ENCODE data around the gene SERPINA4.

SERPINA4 gene

DNA sequence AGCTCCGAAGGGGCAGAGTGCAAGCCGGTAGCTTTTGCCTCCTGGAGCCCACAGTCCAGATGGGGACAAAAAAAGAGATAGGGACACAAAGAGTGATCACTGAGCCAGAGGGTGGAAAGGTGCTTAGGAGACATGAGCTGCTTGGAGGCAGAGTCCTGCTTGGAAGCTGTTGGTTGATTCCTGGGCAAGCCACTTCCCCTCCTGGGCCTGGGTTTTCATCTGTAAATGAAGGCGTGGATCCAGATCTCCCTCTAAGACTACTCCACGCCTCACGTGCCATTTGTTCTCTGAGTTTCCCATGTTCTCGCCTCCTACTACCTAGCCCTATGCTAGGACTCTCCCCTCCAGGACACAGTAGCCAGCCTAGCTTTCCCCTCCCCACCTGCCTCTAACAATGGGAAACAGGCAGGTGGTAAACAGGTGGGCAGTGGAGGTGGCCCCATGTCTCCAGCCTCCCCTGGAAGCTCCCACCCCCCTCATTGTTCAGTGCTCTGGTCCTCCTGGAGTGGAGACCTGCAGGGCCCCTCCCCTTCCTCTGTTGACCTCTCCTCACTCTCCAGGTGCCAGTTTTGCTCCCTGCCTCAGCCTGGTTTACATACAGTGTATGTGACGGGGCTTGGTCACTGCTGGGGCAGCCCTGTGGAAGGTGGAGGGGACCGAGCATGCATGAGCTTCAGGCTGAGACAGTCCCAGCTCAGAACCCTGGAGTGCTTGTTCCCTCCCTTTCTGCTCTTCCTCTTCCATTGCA is 54.8 kb downstream of the SERPINA4 start:
- no peak for DNase-seq (ENCODE audit: low spot score)

DNA sequence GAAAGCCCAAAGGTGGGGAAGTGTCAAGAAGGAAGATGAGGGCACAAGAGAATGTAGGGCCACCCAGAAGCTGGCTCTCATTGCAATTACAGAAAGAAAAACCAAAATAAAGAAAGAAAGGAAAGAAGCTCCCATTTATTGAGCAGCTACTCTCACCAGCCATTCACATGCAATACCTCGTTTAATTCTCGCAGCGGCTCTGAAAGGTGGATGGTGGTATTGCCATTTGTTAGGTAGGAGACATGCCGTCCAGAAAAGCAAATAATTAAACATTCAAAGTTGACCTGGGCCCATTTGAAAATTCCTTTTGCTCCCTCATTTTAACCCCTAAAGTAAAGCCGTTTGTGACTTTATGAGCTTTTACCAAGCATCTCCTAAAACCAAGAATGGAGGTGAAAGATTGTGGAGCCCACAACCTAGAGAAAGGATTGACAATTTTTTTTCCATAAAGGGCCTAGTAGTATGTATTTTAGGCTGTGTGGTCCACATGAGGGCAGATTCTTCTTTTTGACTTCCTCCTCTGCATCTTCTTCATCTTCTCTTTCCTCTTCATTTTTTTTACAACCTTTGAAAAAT is 56.2 kb downstream of the SERPINA4 start:
- no peak for DNase-seq (ENCODE audit: low spot score)

DNA sequence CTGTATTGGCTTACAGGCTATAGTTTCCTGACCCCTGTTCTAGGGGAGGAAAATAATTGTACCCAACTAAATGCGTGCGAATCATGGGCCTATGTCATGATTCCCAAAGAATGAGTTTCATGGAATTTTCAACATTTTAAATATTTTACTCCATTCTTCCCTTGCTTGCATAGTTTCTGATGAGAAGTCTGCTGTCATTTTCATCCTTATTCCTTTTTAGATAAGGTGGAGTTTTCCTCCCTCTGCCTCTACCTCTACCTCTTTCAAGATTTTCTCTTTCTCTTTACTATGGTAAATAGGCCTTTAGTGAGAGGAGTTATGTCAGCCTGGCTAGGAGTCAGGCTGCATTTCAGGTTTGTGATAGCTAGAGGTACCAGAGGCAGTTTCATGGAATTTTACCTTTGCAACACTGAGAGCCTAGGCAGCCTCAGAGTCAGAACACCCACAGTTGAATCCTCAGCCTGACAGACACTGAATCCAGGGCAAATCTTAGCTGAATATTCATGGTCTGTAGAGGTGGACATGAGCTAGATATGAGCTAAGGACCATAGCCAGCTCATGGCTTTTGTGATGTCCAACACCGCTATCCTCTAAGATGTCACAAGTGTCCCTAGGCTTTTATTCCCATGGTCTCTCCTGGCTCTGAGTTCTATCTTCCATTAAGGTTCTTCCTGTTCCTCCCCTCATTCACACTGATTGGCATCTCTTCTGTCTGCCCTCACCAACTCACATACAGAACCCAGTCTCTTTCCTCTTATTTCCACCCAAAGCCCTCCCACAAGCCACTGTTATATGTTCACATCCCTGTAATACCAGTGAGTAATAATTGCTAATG is 57.0 kb downstream of the SERPINA4 start:
- no peak for DNase-seq (ENCODE audit: low spot score)

DNA sequence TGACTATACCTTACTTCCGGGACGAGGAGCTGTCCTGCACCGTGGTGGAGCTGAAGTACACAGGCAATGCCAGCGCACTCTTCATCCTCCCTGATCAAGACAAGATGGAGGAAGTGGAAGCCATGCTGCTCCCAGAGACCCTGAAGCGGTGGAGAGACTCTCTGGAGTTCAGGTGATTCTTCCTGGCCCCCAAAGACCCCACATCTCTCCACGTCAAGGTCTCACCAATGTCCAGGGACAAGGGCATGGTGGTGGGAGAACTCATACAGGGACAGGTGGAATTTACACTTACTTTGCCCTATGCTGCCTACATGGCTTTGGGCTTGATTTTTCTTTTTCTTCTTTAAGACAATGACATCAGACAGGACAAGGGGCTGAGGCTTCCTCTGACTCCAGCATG is 58.1 kb downstream of the SERPINA4 start:
- no peak for DNase-seq (ENCODE audit: low spot score)

Measured in putamen (tissue), 1 donor.